ENCODE results near the gene SLC38A2. TPM values are rescaled to one million over a fixed set of nuclear protein-coding genes. Genes with fewer than 3 reads are reported as not detected.

Gene SLC38A2
- total RNA-seq, 2 experiments from 2014 or later, result 213 to 222 TPM

DNA sequence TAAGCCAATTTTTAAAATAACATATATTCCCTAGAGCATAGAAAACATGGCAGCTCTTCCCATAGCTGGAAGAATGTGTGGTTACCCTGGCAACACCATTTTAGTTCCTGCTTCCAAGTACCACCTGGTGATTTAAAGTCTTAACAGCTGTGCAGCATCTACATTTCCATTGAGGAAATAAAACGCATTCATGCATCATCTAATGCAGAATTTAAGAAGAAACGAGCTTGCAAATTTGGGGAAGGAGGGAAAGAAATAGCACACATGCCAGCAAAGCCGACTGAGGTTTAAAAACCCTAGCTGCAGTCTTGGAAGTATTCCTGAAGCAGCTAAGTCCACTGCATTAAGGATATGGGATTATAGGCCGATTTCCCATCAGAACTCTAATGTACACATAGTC lies 22.8 kb upstream of the SLC38A2 start:
- ATAC-seq (ENCODE audit: poor library complexity), result no peak
- Mint-ChIP-seq H3K36me3 (ENCODE audit: low read depth) (peaks cover 31% of the 10 kb centered on the region), H3K4me1 (ENCODE audit: low read depth) (peaks cover 23% of the 10 kb centered on the region), H3K27me3 (no peaks in the 10 kb centered on the region), H3K4me3 (no peak overlapping the region), H3K27ac (no peak overlapping the region), H3K9me3 (peaks cover 7% of the 10 kb centered on the region)
- POLR2A ChIA-PET, result interaction anchor here (1.5 kb wide), 1 partner anchor 11 kb away, joined by 5 read pairs; no protein-coding TSS in a partner anchor
- H3K9me3 ChIP-seq (ENCODE audit: control insufficient read depth in 1 of 2, insufficient read depth in 1 of 2, low read length in 2 of 2), result no peaks in the 10 kb centered on the region
- intact Hi-C loops (cut with DNase I, micrococcal nuclease), result no loop called here
- H3K36me3 ChIP-seq (ENCODE audit: insufficient read depth, low read length), result no peaks in the 10 kb centered on the region
- H3K4me3 ChIP-seq (ENCODE audit: low read length), result no peak overlapping the region
- no peak overlapping the region for H3K27ac ChIP-seq (ENCODE audit: low read depth in 1 of 2, low read length in 2 of 2)
- TF ChIP-seq, protein P1, sequence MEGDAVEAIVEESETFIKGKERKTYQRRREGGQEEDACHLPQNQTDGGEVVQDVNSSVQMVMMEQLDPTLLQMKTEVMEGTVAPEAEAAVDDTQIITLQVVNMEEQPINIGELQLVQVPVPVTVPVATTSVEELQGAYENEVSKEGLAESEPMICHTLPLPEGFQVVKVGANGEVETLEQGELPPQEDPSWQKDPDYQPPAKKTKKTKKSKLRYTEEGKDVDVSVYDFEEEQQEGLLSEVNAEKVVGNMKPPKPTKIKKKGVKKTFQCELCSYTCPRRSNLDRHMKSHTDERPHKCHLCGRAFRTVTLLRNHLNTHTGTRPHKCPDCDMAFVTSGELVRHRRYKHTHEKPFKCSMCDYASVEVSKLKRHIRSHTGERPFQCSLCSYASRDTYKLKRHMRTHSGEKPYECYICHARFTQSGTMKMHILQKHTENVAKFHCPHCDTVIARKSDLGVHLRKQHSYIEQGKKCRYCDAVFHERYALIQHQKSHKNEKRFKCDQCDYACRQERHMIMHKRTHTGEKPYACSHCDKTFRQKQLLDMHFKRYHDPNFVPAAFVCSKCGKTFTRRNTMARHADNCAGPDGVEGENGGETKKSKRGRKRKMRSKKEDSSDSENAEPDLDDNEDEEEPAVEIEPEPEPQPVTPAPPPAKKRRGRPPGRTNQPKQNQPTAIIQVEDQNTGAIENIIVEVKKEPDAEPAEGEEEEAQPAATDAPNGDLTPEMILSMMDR (IDR thresholded peaks at IDR 0.05), result no peak
- H3K27me3 ChIP-seq (ENCODE audit: control insufficient read depth in 1 of 2, insufficient read depth in 2 of 2, low read length in 2 of 2), result no peaks in the 10 kb centered on the region
- peaks cover 4% of the 10 kb centered on the region for H3K4me1 ChIP-seq (ENCODE audit: insufficient read depth, low read length)
- CTCF ChIA-PET, result no interaction called here
- DNase-seq, result no peak

DNA sequence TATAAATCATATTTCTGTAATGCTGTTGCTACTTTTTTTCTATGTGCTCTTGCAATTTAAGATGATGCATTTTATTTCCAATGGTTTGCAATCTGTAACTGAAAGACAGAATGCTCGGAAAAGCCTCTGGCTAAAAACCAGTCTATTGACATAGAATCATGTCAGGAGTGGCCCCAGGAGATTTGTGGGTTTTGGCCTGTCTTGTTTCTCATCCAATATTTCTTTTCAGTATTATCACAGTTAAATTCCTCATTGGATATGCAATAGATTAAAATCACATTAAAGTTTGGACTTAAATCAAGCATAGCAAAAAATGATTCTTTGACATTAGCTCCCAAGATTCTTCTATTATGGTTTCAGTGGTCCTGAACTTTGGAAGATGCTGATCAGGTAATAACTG lies 19.1 kb upstream of the SLC38A2 start:
- ATAC-seq (ENCODE audit: poor library complexity) (no peak), DNase-seq (no peak)
- no peaks in the 10 kb centered on the region for H3K9me3 ChIP-seq (ENCODE audit: control insufficient read depth in 1 of 2, insufficient read depth in 1 of 2, low read length in 2 of 2)
- no peaks in the 10 kb centered on the region for H3K27me3 ChIP-seq (ENCODE audit: control insufficient read depth in 1 of 2, insufficient read depth in 2 of 2, low read length in 2 of 2)
- Mint-ChIP-seq H3K4me3 (no peak overlapping the region), H3K4me1 (ENCODE audit: low read depth) (peaks cover 33% of the 10 kb centered on the region), H3K27me3 (no peaks in the 10 kb centered on the region), H3K9me3 (no peaks in the 10 kb centered on the region), H3K36me3 (ENCODE audit: low read depth) (peaks cover 37% of the 10 kb centered on the region), H3K27ac (no peak overlapping the region)
- no peaks in the 10 kb centered on the region for H3K4me1 ChIP-seq (ENCODE audit: insufficient read depth, low read length)
- H3K27ac ChIP-seq (ENCODE audit: low read depth in 1 of 2, low read length in 2 of 2), result no peak overlapping the region
- peaks cover 2% of the 10 kb centered on the region for H3K36me3 ChIP-seq (ENCODE audit: insufficient read depth, low read length)
- no peak overlapping the region for H3K4me3 ChIP-seq (ENCODE audit: low read length)
- ChIA-PET POLR2A (interaction anchor here (0.7 kb wide), 1 partner anchor 13 kb away, joined by 3 read pairs; no protein-coding TSS in a partner anchor), CTCF (interaction anchor here (1.0 kb wide), 1 partner anchor 11 kb away, joined by 3 read pairs; no protein-coding TSS in a partner anchor)
- intact Hi-C loops (cut with DNase I, micrococcal nuclease), result loop anchor here in 1 of 2 experiments (5.0 kb wide), 1 partner anchor 51 kb away; no protein-coding TSS in a partner anchor
- TF ChIP-seq, protein P1 (IDR thresholded peaks at IDR 0.05), result no peak

DNA sequence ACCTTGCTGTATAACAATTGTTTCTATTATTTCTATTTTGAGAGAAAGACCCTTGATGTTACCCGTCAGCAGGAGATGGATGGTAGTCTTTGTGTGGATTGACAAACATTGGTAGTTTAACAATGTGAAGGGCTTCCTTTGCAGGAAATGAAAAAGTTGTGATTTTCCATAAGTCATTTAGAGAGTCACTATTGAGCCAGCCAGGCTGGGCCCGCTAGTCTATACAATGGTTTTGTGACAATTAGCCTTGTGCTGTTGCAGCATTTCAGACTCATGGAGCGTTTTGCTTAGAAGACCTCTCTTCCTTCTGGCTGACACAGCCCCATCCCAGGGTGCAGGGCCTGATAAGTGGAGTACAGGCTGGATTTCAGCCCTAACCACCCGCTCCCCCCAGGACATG lies 18.3 kb upstream of the SLC38A2 start:
- no peak overlapping the region for H3K27ac Mint-ChIP-seq
- H3K9me3 Mint-ChIP-seq, result no peaks in the 10 kb centered on the region
- Histone ChIP-seq H3K27ac (ENCODE audit: low read depth in 1 of 2, low read length in 2 of 2) (no peak overlapping the region), H3K9me3 (ENCODE audit: control insufficient read depth in 1 of 2, insufficient read depth in 1 of 2, low read length in 2 of 2) (no peaks in the 10 kb centered on the region), H3K4me1 (ENCODE audit: insufficient read depth, low read length) (no peaks in the 10 kb centered on the region), H3K36me3 (ENCODE audit: insufficient read depth, low read length) (peaks cover 2% of the 10 kb centered on the region), H3K4me3 (ENCODE audit: low read length) (no peak overlapping the region), H3K27me3 (ENCODE audit: control insufficient read depth in 1 of 2, insufficient read depth in 2 of 2, low read length in 2 of 2) (no peaks in the 10 kb centered on the region)
- POLR2A ChIA-PET, result no interaction called here
- DNase-seq (no peak), ATAC-seq (ENCODE audit: poor library complexity) (no peak)
- no peaks in the 10 kb centered on the region for H3K27me3 Mint-ChIP-seq
- H3K4me1 Mint-ChIP-seq (ENCODE audit: low read depth), result peaks cover 33% of the 10 kb centered on the region
- no peak overlapping the region for H3K4me3 Mint-ChIP-seq
- TF ChIP-seq, protein P1 (IDR thresholded peaks at IDR 0.05), result no peak
- intact Hi-C loops (cut with DNase I, micrococcal nuclease), result loop anchor here in 1 of 2 experiments (5.0 kb wide), 1 partner anchor 51 kb away; no protein-coding TSS in a partner anchor
- CTCF ChIA-PET, result no interaction called here
- peaks cover 37% of the 10 kb centered on the region for H3K36me3 Mint-ChIP-seq (ENCODE audit: low read depth)

Data from CD4-positive, alpha-beta T cell (primary cell).